ENCODE results near the gene CNBP. TPM values are rescaled to one million over a fixed set of nuclear protein-coding genes. Genes with fewer than 3 reads are reported as not detected.

The CNBP gene
- total and polyA plus RNA-seq, 2 donors (not counting 1 experiment from before 2014, with no cell fraction given), result 317 to 369 TPM

Other genes with a start within 250 kb of the CNBP start
- gene CFAP92, start 189.8 kb downstream of the CNBP start, total RNA-seq, result under 0.01 TPM in 1 of 2 replicates, not detected in the other
- 0.07 and 0.09 TPM in 2 replicates for gene CFAP92, start 189.8 kb downstream of the CNBP start, polyA plus RNA-seq
- not detected in 2 replicates for gene EFCC1, start 182.6 kb downstream of the CNBP start, total RNA-seq
- not detected in 2 replicates for gene EFCC1, start 182.6 kb downstream of the CNBP start, polyA plus RNA-seq
- not detected in 2 replicates for gene GP9, start 123.1 kb downstream of the CNBP start, total RNA-seq
- not detected in 2 replicates for gene GP9, start 123.1 kb downstream of the CNBP start, polyA plus RNA-seq
- 12.1 and 21.5 TPM in 2 replicates for gene RAB43, start 62.1 kb downstream of the CNBP start, total RNA-seq
- 5.7 and 6.6 TPM in 2 replicates for gene RAB43, start 62.1 kb downstream of the CNBP start, polyA plus RNA-seq
- gene ISY1, start 22.8 kb downstream of the CNBP start, total RNA-seq, result 30.3 and 34.8 TPM in 2 replicates
- gene ISY1, start 22.8 kb downstream of the CNBP start, polyA plus RNA-seq, result 39.6 and 40.2 TPM in 2 replicates
- 240 and 306 TPM in 2 replicates for gene COPG1, start 65.7 kb upstream of the CNBP start, total RNA-seq
- 237 and 257 TPM in 2 replicates for gene COPG1, start 65.7 kb upstream of the CNBP start, polyA plus RNA-seq
- 11.8 and 12.2 TPM in 2 replicates for gene HMCES, start 95.0 kb upstream of the CNBP start, total RNA-seq
- 22.6 and 22.8 TPM in 2 replicates for gene HMCES, start 95.0 kb upstream of the CNBP start, polyA plus RNA-seq
- under 0.01 and 0.17 TPM in 2 replicates for gene EFCAB12, start 244.7 kb upstream of the CNBP start, total RNA-seq
- 0.07 TPM in 1 of 2 replicates, not detected in the other for gene EFCAB12, start 244.7 kb upstream of the CNBP start, polyA plus RNA-seq

All from fibroblast of lung (primary cell).